ENCODE measurements around the gene CCDC136.

DNA sequence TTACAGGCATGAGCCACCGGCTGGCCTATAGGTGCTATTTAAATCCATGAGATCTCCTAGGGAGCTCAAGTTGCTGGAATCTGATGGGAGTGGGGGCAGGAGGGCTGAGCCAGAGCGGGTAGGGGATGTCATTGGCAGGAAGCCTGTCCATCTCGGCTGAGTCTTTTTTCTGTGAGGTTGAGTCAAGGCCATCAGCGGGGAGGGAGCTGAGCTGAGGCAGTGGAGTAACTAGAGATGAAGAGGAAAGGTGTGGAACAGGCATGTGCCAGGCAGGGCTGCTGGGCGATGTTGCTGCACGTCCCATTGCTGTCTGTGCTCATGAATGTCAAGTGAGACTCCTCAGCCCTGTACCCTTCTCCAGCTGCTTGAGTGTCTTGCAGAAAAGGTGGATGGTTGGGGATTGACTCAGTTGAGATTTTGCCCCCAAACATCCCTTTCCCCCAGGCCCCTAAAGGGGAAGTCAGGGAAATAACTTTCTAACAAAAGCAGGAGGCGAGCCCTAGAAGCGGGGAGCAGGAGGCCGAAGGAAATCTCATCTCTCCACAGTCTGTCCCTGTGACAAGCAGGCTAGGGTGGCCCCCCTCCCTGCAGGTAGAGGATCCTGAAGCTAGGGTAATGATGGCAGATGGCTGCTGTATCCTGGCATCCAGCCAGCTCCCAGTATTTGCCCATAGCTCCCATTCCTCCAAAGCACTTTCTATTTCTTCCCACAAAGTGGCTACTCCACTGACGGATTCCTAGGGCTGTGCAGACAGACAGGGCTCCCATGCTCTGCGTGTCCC lies 76.3 kb downstream of the CCDC136 start:
- no peak for TF ChIP-seq CEBPB (IDR thresholded peaks at IDR 0.05)
- TF ChIP-seq TEAD4 (IDR thresholded peaks at IDR 0.05), result no peak
- TF ChIP-seq ZBTB7A (IDR thresholded peaks at IDR 0.05; ENCODE audit: low read depth), result no peak
- no peak for TF ChIP-seq REST (IDR thresholded peaks at IDR 0.05; ENCODE audit: low read depth)
- no peak for TF ChIP-seq EGR1 (IDR thresholded peaks at IDR 0.05)
- no peak for TF ChIP-seq EP300 (IDR thresholded peaks at IDR 0.05; ENCODE audit: borderline replicate concordance)
- TF ChIP-seq NFIC (IDR thresholded peaks at IDR 0.05), result peak; percentile 29; the same call in 1 of the 2 replicates
- TF ChIP-seq, protein P1, sequence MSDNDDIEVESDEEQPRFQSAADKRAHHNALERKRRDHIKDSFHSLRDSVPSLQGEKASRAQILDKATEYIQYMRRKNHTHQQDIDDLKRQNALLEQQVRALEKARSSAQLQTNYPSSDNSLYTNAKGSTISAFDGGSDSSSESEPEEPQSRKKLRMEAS (IDR thresholded peaks at IDR 0.05), result no peak
- TF ChIP-seq TCF12 (IDR thresholded peaks at IDR 0.05; ENCODE audit: low read depth), result peak; percentile 16; the same call in 1 of the 2 replicates
- no peak for TF ChIP-seq CREB1 (IDR thresholded peaks at IDR 0.05; ENCODE audit: low read depth)
